Cardiac muscle cell (in vitro differentiated cells and primary cell): ENCODE results near the gene NIPA2. TPM values are rescaled to one million over a fixed set of nuclear protein-coding genes. Genes with fewer than 3 reads are reported as not detected.

ENCODE experiments used
- DNase-seq, 2 donors: peaks; one replicate each; pipeline versions ENCODE4 v3.0.0 to v3.0.0-alpha.2; 2010 to 2017; ENCODE audit warnings: low read depth in 1 of 2, low spot score in 1 of 2
- H3K27ac ChIP-seq: fragments of 200-600 bp; sonication (generic); 2 replicates; pipeline ENCODE4 v1.5.1; 2016
- H3K27me3 ChIP-seq: fragments of 200-600 bp; sonication (generic); 2 replicates; pipeline ENCODE4 v1.6.0; 2016; ENCODE audit warnings: control low read depth
- H3K36me3 ChIP-seq: fragments of 200-600 bp; sonication (generic); 2 replicates; pipeline ENCODE4 v1.5.1; 2016; ENCODE audit warnings: control low read depth
- H3K4me1 ChIP-seq: fragments of 200-600 bp; sonication (generic); 2 replicates; pipeline ENCODE4 v1.8.1; 2017; ENCODE audit warnings: low read depth, mild to moderate bottlenecking, mixed run types
- H3K4me3 ChIP-seq: fragments of 200-600 bp; sonication (generic); 2 replicates; pipeline ENCODE4 v1.5.1; 2016; ENCODE audit warnings: mild to moderate bottlenecking
- H3K9me3 ChIP-seq: fragments of 200-600 bp; sonication (generic); 2 replicates; pipeline ENCODE4 v1.5.1; 2017; ENCODE audit warnings: low read depth, mild to moderate bottlenecking, control low read depth
- CTCF ChIP-seq: IDR thresholded peaks from 2 replicates; pipeline ENCODE4 v1.5.1; 2012; ENCODE audit warnings: low read depth, mild to moderate bottlenecking, low read length
- polyA plus RNA-seq: library from polyadenylated mRNA; unstranded; fragments of >200 nt; fragmentation: Nextera tagmentation; extraction: Ambion mirVana; gene quantifications from 2 replicates; pipeline ENCODE4 v1.2.1, GENCODE V29; 2016
- total RNA-seq: library from RNA; depleted of rRNA; stranded (reverse); fragments of >200 nt; gene quantifications from 2 replicates; pipeline ENCODE4 v1.2.3, GENCODE V29; 2016

Gene NIPA2
- total and polyA plus RNA-seq, 2 experiments from 2014 or later = 58.0 to 80.7 TPM

DNA sequence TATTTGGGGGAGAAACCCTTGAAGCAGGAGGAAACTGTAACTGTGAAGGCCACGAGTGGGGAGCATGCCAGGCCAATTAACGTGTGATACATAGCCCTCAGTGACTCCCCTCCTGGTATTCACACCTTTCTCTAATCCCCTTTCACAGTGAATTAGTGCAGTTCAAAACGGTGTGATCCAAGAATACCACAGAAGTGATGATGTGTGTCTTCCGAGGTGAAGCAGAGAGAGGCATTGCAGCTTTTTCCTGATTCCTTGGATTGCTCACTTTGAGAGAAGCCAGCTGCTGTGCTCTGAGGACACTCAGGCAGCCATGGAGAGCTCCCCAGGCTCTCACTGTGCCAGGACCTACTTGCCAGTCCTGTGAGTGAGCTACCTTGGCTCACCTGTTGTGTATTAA lies 17.3 kb downstream of the NIPA2 start:
- H3K27me3 ChIP-seq = no peaks in the 10 kb centered on the region
- H3K9me3 ChIP-seq = no peaks in the 10 kb centered on the region
- no peaks in the 10 kb centered on the region for H3K4me1 ChIP-seq
- peaks cover 23% of the 10 kb centered on the region for H3K36me3 ChIP-seq
- no peak for TF ChIP-seq CTCF
- DNase-seq = peak in 1 of 2 donors; percentile 29
- H3K27ac ChIP-seq = no peak overlapping the region
- H3K4me3 ChIP-seq = no peak overlapping the region

DNA sequence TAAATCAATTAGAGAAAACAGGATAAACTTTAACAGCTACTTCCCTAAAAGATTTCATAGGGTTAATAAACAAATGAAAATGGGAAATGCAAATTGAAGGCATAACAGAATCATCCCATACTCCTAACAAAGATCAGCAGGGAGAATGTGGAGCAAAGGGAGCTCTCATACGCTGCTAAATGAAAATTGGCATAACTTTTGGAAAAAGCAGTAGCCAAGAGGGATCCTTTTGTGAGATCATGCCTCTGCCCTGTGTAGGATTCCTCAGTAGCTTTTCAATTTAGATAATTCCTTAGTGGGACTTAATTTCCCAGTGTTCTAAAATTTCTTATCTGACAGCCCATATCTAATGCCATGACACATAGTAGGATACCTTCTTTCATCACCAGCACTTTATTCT lies 18.2 kb downstream of the NIPA2 start:
- Histone ChIP-seq H3K4me3 (no peak overlapping the region), H3K4me1 (no peaks in the 10 kb centered on the region), H3K27ac (no peak overlapping the region), H3K9me3 (no peaks in the 10 kb centered on the region), H3K27me3 (no peaks in the 10 kb centered on the region), H3K36me3 (peaks cover 32% of the 10 kb centered on the region)
- DNase-seq = no peak
- no peak for TF ChIP-seq CTCF

- no peak for TF ChIP-seq CTCF
- no peaks in the 10 kb centered on the region for H3K9me3 ChIP-seq
- peaks cover 34% of the 10 kb centered on the region for H3K36me3 ChIP-seq
- DNase-seq = no peak
- no peak overlapping the region for H3K27ac ChIP-seq
- H3K4me1 ChIP-seq = no peaks in the 10 kb centered on the region
- no peak overlapping the region for H3K4me3 ChIP-seq
- no peaks in the 10 kb centered on the region for H3K27me3 ChIP-seq
These were observed 22.7 kb downstream of the NIPA2 start for GRCh38 chr15:22861161-22861560.

- H3K4me1 ChIP-seq = no peaks in the 10 kb centered on the region
- TF ChIP-seq CTCF = no peak
- DNase-seq = no peak
- peaks cover 47% of the 10 kb centered on the region for H3K36me3 ChIP-seq
- no peak overlapping the region for H3K4me3 ChIP-seq
- H3K27me3 ChIP-seq = no peaks in the 10 kb centered on the region
- H3K27ac ChIP-seq = no peak overlapping the region
- no peaks in the 10 kb centered on the region for H3K9me3 ChIP-seq
These were observed 24.9 kb downstream of the NIPA2 start for GRCh38 chr15:22863356-22863755.

DNA sequence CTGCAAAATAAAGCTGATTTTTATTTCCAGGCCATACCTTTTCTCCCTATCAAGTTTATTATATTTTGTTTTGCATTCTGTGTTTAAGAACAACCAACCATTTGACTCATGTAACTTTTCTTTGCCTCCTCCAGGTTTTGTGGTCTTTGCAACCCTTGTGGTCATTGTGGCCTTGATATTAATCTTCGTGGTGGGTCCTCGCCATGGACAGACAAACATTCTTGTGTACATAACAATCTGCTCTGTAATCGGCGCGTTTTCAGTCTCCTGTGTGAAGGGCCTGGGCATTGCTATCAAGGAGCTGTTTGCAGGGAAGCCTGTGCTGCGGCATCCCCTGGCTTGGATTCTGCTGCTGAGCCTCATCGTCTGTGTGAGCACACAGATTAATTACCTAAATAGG lies 27.6 kb downstream of the NIPA2 start:
- DNase-seq = peak in 1 of 2 donors; percentile 65
- no peaks in the 10 kb centered on the region for H3K9me3 ChIP-seq

More for the DNA sequence above, 27.6 kb downstream of the NIPA2 start:
- Histone ChIP-seq H3K36me3 (peaks cover 56% of the 10 kb centered on the region), H3K27ac (peak overlapping the region; percentile 19), H3K4me1 (no peaks in the 10 kb centered on the region), H3K4me3 (no peak overlapping the region), H3K27me3 (no peaks in the 10 kb centered on the region)
- TF ChIP-seq CTCF = no peak
